Lower leg skin (tissue), 3 donors: ENCODE data around the gene FOXJ3.

ENCODE experiments used
- POLR2A ChIP-seq, 2 donors: fragments of 450-650 bp; IDR thresholded peaks; one replicate each; pipeline ENCODE4 v1.6.1; 2016 to 2017; ENCODE audit warnings: antibody characterized with exemption in 2 of 2, mild to moderate bottlenecking in 1 of 2, moderate library complexity in 1 of 2
- TF ChIP-seq, protein P1 (sequence below), 3 donors: fragments of 450-650 bp; IDR thresholded peaks; one replicate each; pipeline ENCODE4 v1.5.1; 2016; ENCODE audit warnings: antibody characterized with exemption in 3 of 3, mild to moderate bottlenecking in 3 of 3, moderate library complexity in 2 of 3

DNA sequence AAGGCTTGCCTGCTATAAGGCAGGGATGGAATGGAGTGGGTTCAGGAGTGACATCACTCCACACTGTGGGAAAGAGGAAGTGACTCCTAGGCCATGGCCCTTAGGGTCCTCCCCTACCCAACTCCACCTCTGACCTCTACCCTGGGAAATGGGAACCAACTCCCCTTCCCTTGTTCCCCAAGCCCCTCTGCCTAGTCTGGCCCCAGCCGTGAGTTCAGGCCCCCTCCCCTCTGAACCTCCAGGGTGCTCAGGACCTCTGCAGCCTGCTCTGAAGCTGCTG is 166.7 kb downstream of the FOXJ3 start:
- TF ChIP-seq, protein P1, sequence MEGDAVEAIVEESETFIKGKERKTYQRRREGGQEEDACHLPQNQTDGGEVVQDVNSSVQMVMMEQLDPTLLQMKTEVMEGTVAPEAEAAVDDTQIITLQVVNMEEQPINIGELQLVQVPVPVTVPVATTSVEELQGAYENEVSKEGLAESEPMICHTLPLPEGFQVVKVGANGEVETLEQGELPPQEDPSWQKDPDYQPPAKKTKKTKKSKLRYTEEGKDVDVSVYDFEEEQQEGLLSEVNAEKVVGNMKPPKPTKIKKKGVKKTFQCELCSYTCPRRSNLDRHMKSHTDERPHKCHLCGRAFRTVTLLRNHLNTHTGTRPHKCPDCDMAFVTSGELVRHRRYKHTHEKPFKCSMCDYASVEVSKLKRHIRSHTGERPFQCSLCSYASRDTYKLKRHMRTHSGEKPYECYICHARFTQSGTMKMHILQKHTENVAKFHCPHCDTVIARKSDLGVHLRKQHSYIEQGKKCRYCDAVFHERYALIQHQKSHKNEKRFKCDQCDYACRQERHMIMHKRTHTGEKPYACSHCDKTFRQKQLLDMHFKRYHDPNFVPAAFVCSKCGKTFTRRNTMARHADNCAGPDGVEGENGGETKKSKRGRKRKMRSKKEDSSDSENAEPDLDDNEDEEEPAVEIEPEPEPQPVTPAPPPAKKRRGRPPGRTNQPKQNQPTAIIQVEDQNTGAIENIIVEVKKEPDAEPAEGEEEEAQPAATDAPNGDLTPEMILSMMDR (IDR thresholded peaks at IDR 0.05): no peak
- no peak for TF ChIP-seq POLR2A (IDR thresholded peaks at IDR 0.05)
